GM12864 (cell line): Measurements from ENCODE around the gene PAXX.

Source experiments
- DNase-seq: peaks from one replicate; pipeline ENCODE4 v3.0.0-alpha.2; 2011; ENCODE audit warnings: low read depth
- H3K4me3 ChIP-seq: 2 replicates; pipeline ENCODE4 v1.5.1; 2011; ENCODE audit warnings: mild to moderate bottlenecking, low read depth, low read length, control low read depth
- CTCF ChIP-seq: IDR thresholded peaks from 2 replicates; pipeline ENCODE4 v1.5.1; 2011; ENCODE audit warnings: low read depth, mild to moderate bottlenecking, moderate library complexity, low read length, control low read depth, inconsistent platforms; ENCODE audit errors: missing control alignments

Gene PAXX

GRCh38 chr9:136978865-136979544, 13.2 kb upstream of the PAXX start:
- H3K4me3 ChIP-seq = no peak overlapping the region
- no peak for TF ChIP-seq CTCF

GRCh38 chr9:136979769-136980587, 12.2 kb upstream of the PAXX start:
- no peak for TF ChIP-seq CTCF
- H3K4me3 ChIP-seq = no peak overlapping the region
- no peak for DNase-seq

More at GRCh38 chr9:136978865-136979544, 13.2 kb upstream of the PAXX start:
- DNase-seq = no peak

- TF ChIP-seq CTCF = no peak
- DNase-seq = no peak
- no peak overlapping the region for H3K4me3 ChIP-seq
Observed at GRCh38 chr9:136980669-136981478, 11.3 kb upstream of the PAXX start.

GRCh38 chr9:136981588-136982231, 10.5 kb upstream of the PAXX start:
- TF ChIP-seq CTCF = no peak
- no peak for DNase-seq
- H3K4me3 ChIP-seq = no peak overlapping the region

- no peak for TF ChIP-seq CTCF
- H3K4me3 ChIP-seq = no peak within 1 kb of the TSS
Observed at GRCh38 chr9:136982232-136983051, 9.8 kb upstream of the PAXX start, which contains the start of gene LCNL1. LCNL1 (plus strand) TSS chr9:136982993; CDS start chr9:136983587, 594 bp downstream.

GRCh38 chr9:136983167-136983566, 9.1 kb upstream of the PAXX start:
- H3K4me3 ChIP-seq = no peak overlapping the region
- no peak for TF ChIP-seq CTCF
- DNase-seq = no peak

More at GRCh38 chr9:136982232-136983051, 9.8 kb upstream of the PAXX start, which contains the start of gene LCNL1:
- no peak for DNase-seq
